ENCODE measurements around the gene PCED1B.
A peak's percentile ranks its signal among the peaks of the same experiment; 100 is the strongest.

Gene PCED1B

GRCh38 chr12:47071241-47071852 lies 8.1 kb upstream of the PCED1B start:
- peak; percentile 49 for TF ChIP-seq CTCF (IDR thresholded peaks at IDR 0.05; ENCODE audit: low read depth, low read length)
- no peak for DNase-seq
- no peaks in the 10 kb centered on the region for H3K9me3 ChIP-seq
- peaks cover 8% of the 10 kb centered on the region; the same call in 1 of the 2 replicates for H3K27me3 ChIP-seq
- H3K36me3 ChIP-seq: no peaks in the 10 kb centered on the region
- no peak overlapping the region for H3K4me3 ChIP-seq (ENCODE audit: low read depth, low read length)
- H3K4me1 ChIP-seq: no peaks in the 10 kb centered on the region

GRCh38 chr12:47073951-47074350 lies 5.5 kb upstream of the PCED1B start:
- Histone ChIP-seq H3K4me1 (no peaks in the 10 kb centered on the region), H3K9me3 (no peaks in the 10 kb centered on the region), H3K4me3 (ENCODE audit: low read depth, low read length) (no peak overlapping the region), H3K36me3 (no peaks in the 10 kb centered on the region), H3K27me3 (peaks cover 30% of the 10 kb centered on the region)
- no peak for DNase-seq
- TF ChIP-seq CTCF (IDR thresholded peaks at IDR 0.05; ENCODE audit: low read depth, low read length): no peak

- Histone ChIP-seq H3K36me3 (no peaks in the 10 kb centered on the region), H3K4me3 (ENCODE audit: low read depth, low read length) (no peak overlapping the region), H3K27me3 (peaks cover 38% of the 10 kb centered on the region), H3K9me3 (no peaks in the 10 kb centered on the region), H3K4me1 (no peaks in the 10 kb centered on the region)
- TF ChIP-seq CTCF (IDR thresholded peaks at IDR 0.05; ENCODE audit: low read depth, low read length): no peak
- no peak for DNase-seq
These were observed 4.7 kb upstream of the PCED1B start for GRCh38 chr12:47074757-47075156.

- peaks cover 44% of the 10 kb centered on the region for H3K27me3 ChIP-seq
- no peaks in the 10 kb centered on the region for H3K4me1 ChIP-seq
- H3K36me3 ChIP-seq: no peaks in the 10 kb centered on the region
- DNase-seq: no peak
- no peak for TF ChIP-seq CTCF (IDR thresholded peaks at IDR 0.05; ENCODE audit: low read depth, low read length)
- no peaks in the 10 kb centered on the region for H3K9me3 ChIP-seq
- H3K4me3 ChIP-seq (ENCODE audit: low read depth, low read length): no peak overlapping the region
These were observed 4.0 kb upstream of the PCED1B start for GRCh38 chr12:47075192-47076084.

GRCh38 chr12:47077206-47078085 lies 2.0 kb upstream of the PCED1B start:
- no peak overlapping the region for H3K4me3 ChIP-seq (ENCODE audit: low read depth, low read length)
- DNase-seq: no peak
- TF ChIP-seq CTCF (IDR thresholded peaks at IDR 0.05; ENCODE audit: low read depth, low read length): no peak
- no peaks in the 10 kb centered on the region for H3K9me3 ChIP-seq
- peaks cover 58% of the 10 kb centered on the region for H3K27me3 ChIP-seq
- no peaks in the 10 kb centered on the region for H3K36me3 ChIP-seq
- no peaks in the 10 kb centered on the region for H3K4me1 ChIP-seq
